NCI-H1092 (cell line): ENCODE results near the gene MANSC1.
"Not testable (repeated sequence)": the region's sequence is repeated elsewhere in the genome, so short reads cannot be mapped to it uniquely, and the experiment has no call there.

Experiments
- DNase-seq: peaks from one replicate; lab custom pipeline; 2025; lab: John Stamatoyannopoulos, UW

MANSC1 gene

DNA sequence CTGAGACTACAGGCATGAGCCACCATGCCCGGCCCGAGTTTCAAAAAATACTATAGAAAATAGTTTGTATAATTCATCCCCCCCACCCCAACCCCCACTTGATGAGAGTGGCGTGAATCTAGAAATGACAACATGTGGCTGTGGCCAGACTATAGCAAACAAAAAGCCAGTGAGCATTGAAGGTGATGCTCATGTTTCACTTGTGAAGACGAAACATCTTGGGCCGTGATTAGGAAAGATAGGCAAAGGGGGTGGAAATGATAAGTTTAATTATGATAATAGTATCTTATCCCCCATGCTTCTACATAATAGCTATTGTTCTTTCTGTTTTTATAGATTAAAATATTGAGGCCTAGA, 15.4 kb upstream of the MANSC1 start:
- DNase-seq: no peak

DNA sequence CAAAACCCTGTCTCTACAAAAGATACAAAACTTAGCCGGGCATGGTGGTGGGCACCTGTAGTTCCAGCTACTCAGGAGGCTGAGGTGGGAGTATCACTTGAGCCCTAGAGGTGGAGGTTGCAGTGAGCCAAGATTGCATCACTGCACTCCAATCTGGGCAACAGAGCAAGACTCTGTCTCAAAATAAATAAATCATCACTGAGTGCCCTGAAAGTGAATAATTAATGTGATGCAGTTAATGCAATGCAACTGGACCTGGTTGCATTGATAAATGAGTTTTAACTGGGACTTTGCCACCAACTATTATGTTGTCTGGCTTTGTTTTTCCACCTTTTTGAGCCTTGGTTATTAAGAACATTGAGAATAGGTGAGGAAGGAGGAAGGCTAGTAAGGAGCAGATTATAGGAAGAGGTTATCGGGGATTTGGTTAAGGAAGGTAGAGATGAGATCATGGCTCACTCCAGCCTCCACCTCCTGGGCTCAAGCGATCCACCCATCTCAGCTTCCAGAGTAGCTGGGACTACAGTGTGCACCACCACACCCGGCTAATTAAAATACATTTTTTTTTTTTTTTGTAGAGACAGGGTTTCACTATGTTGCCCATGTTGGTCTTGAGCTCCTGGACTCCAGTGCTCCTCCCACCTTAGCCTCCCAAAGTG, 14.9 kb upstream of the MANSC1 start:
- DNase-seq: no peak

- DNase-seq: no peak
These were observed 8.5 kb upstream of the MANSC1 start for GRCh38 chr12:12358528-12358927.

- peak; percentile 12 for DNase-seq
These were observed 7.8 kb upstream of the MANSC1 start for GRCh38 chr12:12357719-12358461.

DNA sequence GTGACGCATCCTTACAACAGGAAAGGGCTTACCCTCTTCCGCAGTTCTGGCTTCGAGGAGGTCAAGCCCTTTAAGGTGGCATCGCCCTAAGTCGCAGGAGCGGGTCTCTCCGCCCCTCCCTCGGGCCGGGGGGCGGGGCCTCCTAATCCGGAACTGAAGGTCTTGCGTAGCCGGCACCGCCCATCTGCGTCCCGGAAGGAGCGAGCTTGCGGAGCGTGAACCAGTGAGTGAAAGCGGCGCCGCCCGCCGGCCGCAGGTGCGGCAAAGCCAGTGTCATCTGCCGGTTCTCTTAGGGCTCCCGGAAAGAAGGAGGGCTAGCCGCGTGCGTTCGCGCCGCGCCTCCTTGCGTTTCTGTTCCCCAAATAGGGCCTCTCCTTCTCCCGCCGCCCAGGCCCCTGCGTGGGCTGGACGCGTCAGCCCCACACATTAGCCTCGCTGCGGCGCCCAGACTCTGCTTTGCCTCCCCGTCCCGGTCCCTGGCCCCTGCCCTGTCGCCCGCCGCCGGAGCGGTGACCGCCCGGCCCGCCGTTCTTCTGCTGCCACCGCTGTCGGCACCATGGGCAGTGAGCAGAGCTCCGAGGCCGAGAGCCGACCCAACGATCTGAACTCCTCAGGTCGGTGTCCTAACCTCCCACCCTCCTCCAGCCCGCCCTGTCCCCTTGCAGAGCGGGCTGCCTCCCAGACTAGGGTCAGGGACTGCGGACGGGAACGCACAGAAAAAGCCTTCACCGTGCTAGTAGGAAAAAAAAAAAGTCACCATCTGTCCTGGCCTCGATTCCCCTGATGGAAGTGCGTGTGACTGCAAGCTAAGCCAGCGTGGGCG, 7.1 kb upstream of the MANSC1 start, which contains the start of gene BORCS5:
Gene BORCS5, plus strand, starts transcription at position 183 of the 823 bp plus-strand sequence. Its CDS starts 374 bp downstream, at position 557.
- DNase-seq: peak; percentile 95

DNA sequence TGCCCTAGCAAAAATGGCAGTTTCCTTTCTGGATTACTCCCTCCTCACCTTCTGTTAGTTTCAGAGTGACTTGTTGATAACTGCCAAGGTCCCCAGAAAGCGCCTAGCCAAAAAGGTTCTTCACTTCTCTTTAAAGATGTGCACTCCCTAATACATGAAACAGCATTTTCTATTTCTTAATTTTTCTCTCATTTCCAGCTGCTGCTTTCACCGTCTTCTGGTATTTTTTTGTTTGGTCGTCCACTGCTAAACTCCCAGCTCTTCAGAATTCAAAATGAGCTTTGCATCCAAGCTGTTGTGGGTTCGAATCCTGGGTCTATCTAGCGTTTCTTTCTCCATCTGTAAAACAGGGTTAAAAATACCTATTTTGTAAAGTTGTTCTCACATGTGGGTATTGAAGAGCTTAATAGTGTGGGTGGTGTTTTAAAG, 6.4 kb upstream of the MANSC1 start:
- DNase-seq: no peak

DNA sequence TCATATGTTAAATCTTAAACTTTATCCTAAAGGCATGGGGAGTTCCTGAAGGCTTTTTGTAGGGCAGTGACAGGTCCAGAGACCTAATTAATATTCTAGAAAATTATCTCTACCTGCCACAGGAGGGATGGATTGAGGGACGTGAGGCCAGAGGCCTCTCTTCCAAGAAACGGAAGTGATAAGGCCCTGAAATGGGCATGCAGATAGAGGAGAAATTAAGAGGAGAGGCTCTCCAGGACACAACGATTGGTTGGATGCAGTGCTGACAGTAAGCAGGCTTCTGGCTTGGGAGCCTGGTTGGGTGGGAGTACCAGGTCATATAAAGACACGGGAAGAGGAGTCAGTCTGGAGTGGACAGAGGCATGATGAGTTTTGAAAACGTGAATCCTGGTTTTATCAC, 3.8 kb upstream of the MANSC1 start:
- DNase-seq: no peak

DNA sequence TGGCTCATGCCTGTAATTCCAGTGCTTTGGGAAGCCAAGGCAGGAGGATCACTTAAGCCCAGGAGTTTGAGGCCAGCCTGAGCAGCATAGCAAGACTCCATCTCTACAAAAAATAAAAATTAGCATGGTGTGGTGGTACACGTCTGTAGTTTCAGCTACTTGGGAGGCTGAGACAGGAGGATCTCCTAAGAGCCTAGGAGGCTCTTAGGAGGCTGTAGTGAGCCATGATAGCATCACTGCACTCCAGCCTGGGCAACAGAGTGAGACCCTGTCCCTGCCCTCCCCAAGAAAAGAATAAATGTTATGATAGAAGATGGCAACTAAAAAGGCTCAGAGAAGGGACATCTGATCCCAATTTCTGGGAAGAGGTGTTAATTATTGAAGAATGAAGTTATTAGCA, 3.2 kb upstream of the MANSC1 start:
- no peak for DNase-seq

DNA sequence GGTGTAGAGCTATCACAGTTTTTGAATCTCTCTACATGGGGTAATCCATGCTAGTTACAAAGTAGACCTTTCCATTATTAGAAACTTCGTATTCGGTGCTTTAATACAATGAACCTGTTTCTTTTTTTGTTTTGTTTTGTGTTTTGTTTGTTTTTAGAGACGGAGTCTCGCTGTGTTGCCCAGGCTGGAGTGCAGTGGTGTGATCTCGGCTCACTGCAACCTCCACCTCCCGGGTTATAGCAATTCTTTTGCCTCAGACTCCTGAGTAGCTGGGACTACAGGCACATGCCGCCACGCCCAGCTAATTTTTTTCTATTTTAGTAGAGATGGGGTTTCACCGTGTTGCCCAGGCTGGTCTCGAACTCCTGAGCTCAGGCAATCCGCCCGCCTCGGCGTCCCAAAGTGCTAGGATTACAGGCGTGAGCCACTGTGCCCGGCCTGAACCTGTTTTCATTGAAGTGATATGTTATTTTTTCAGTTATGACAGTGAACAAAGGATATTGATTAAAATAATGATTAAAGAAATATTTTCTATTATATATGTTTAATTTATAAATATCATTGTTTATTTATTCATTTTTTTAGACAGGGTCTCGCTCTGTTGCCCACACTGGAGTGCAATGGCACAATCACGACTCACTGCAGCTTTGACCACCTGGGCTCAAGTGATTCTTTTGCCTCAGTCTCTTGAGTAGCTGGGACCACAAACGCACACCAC, 1.6 kb upstream of the MANSC1 start:
- DNase-seq: not testable (repeated sequence)

DNA sequence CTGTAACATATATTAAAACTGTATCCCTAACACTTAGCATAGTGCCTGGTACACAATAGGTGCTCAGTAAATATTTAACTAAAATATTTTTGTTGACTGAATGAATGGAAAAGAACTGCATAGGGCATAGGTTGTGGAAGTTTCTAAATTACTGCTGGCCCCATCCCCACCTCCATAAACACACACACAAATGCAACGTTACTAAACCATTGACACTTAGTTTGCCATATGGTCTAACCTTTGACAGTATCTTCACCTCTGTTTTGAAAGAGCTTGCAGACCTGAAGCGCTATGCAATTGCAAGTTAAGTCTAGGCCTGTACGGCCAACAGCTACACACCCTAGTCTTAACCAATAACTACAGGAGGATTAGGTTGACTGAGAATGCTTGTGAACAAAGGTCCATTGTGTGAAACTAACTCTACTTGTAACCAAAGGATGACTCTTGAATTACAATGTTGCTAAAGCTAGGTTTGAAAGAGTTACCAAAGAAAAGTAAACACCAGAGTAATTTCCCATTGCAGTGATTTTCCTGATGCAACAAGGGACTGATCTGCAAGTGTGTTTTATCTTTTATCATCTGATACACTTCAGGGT, 924 bp upstream of the MANSC1 start:
- DNase-seq: no peak

DNA sequence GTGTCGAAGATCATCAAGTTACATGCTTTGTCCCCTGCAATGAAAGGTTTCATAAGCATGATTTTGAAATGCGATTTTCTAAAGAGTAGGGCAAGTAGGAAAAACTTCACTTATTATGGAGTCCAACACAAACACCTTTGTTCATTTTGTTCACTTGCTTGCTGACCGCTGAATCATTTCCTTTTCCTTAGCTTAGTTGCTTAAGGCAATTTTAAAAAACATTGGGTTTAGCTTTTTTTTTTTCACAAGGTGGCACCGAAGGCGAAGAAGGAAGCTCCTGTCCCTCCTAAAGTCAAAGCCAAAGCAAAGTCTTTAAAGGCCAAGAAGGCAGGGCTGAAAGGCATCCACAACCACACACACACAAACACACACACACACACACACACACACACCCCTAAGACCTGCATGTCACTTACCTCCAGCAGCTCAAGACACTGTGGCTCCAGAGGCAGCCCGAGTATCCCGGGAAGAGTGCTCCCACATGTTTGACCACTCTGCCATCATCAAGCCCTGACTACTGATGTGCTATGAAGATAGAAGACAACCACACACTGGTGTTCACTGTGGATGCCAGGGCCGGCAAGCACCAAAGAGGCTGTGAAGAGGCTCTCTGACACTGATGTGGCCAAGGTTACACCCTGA, 11.4 kb downstream of the MANSC1 start:
- DNase-seq: no peak

DNA sequence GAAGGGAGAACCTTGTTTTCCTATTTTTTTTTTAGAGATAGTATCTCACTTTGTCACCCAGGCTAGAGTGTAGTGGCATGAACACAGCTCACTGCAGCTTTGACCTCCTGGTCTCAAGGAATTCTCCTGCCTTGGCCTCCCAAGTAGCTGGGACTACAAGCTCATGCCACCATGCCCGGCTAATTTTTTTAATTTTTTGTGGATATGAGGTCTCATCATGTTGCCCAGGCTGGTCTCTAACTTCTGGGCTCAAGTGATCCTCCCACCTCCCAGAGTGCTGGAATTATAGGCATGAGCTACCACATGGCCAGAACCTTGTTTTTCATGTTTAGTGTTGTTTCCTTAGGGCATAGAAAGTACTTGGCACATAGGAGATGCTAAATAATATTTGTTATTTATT, 13.5 kb downstream of the MANSC1 start:
- no peak for DNase-seq

DNA sequence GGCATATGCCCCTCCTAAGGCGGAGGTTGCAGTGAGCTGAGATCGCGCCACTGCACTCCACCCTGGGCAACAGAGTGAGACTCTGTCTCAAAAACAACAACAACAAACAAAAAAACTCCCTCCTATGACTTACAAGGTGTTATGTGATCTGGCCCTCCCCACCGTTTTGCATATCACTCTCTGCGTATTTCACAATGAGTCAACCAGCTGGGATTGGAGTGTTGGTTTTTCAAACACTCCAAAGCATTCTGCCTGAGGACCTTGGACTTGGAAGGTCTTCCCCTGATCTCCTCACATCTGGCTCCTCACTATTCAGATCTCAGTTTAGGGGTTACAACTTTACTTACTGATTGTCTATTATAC, 14.0 kb downstream of the MANSC1 start:
- DNase-seq: no peak

DNA sequence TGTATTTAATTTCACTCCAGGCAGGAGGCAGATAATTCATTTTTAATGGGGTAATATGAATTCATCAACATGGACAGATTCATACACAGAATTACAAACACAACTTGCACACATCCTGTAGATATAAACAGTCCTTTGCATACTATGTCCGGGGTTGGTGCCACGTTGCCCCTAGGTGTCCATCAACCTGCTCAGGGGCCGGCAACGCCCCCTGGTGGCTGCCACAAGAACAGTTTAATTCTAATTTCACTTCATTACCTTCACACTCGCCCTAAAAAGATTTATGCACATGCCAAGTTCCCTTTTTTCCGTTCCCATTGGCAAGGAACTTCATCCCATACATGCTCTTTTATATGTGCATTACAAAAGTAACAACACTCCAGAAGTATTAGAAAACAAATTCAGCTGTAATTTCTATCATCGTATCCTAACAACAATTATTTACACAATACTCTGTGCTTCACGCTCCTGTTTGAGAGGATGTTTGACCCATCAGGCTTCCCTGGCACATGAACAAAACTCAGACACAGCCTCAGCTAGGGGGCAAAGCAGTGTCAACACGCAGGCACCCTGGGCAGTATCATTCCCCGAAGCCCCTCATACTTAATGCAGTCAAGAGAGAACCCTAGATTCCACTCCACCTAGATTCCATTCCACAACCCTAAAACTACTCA, 15.5 kb downstream of the MANSC1 start:
- DNase-seq: no peak

GRCh38 chr12:12333407-12334366, 16.4 kb downstream of the MANSC1 start:
- DNase-seq: peak; percentile 93

DNA sequence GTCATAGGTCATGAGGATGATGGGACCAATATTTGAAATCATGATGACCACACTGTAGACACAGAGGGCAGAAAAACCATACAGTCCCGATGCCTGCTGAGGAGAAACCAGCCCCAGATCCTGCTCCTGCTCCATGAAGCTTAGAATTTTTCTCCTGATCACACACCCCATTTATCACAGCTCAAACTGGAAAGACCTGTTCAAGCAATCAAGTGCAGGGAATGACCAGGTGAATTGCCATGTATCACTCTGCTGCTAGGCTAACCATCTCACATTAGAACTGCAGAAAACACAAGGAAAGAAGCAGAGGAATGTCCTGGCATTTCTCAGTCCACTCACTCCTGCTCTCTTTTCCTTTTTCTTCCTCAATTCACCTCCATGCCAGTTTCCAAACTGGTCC, 18.1 kb downstream of the MANSC1 start:
- no peak for DNase-seq

GRCh38 chr12:12331244-12331771, 18.7 kb downstream of the MANSC1 start:
- DNase-seq: no peak

DNA sequence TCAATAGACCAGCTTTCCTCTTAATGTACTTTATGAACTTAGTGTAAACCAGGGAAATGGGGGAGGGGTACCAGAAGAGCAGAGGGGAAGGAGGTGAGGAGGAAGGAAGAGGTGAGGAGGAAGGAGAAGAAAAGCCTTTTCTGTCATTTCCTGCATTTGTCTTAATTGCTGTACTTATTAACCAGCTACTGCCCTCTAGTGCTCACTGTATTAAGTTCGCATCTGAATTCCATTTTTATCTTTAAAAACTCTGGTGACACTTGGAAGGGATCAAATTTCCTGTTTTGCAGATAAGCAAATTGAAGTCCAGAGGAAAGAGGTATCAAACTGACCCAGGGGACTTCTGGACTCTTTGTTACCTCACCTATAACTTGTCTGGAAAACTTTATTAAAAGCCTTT, 22.2 kb downstream of the MANSC1 start:
- DNase-seq: peak; percentile 26

GRCh38 chr12:12326262-12326661, 23.8 kb downstream of the MANSC1 start:
- no peak for DNase-seq
